Activated CD8-positive, alpha-beta T cell treated with anti-CD3 and anti-CD28 coated beads for 36 hours (primary cell): ENCODE results near the gene TIMM44. TPM values are rescaled to one million over a fixed set of nuclear protein-coding genes. Genes with fewer than 3 reads are reported as not detected.

Source experiments
- ATAC-seq: fragments of 200-7000 bp; cut with Tn5 transposase; one replicate; pipeline ENCODE4 v1.10.0; 2021; ENCODE audit warnings: mild to moderate bottlenecking, moderate library complexity
- CTCF ChIA-PET: fragments of 350-600 bp; sonication (Branson Sonifier 250); formaldehyde crosslinking; loops from one replicate; lab custom pipeline; 2021; ENCODE audit warnings: antibody characterized with exemption; lab: Charles Lee
- POLR2A ChIA-PET: fragments of 350-600 bp; sonication (Branson Sonifier 250); formaldehyde crosslinking; loops from one replicate; lab custom pipeline; 2021; ENCODE audit warnings: antibody characterized with exemption; lab: Charles Lee
- DNase-seq: peaks from one replicate; pipeline ENCODE4 v3.0.0-alpha.2; 2020
- H3K27ac Mint-ChIP-seq: one replicate; pipeline ENCODE4 v1.8.0; 2021; ENCODE audit warnings: mild to moderate bottlenecking, mixed read lengths
- H3K27me3 Mint-ChIP-seq: one replicate; pipeline ENCODE4 v1.8.0; 2021; ENCODE audit warnings: mixed read lengths
- H3K36me3 Mint-ChIP-seq: one replicate; pipeline ENCODE4 v1.8.0; 2021; ENCODE audit warnings: low read depth, mixed read lengths
- H3K4me1 Mint-ChIP-seq: one replicate; pipeline ENCODE4 v1.8.0; 2021; ENCODE audit warnings: low read depth, mixed read lengths
- H3K4me3 Mint-ChIP-seq: one replicate; pipeline ENCODE4 v1.8.0; 2021; ENCODE audit warnings: mild to moderate bottlenecking, moderate library complexity, mixed read lengths
- H3K9me3 Mint-ChIP-seq: one replicate; pipeline ENCODE4 v1.8.0; 2021; ENCODE audit warnings: mixed read lengths
- intact Hi-C: fragments of 100-400 bp; cut with micrococcal nuclease; formaldehyde crosslinking; loops from one replicate; pipeline ENCODE4 v1.10.0; 2022
- total RNA-seq, 2 experiments: library from RNA; stranded (reverse); gene quantifications; one replicate each; pipeline ENCODE4 v1.2.3, GENCODE V29; 2021
- TF ChIP-seq, protein P1 (sequence below): fragments of 200-600 bp; IDR thresholded peaks from one replicate; pipeline ENCODE4 v1.8.0; 2022; ENCODE audit warnings: antibody characterized with exemption, mild to moderate bottlenecking

The TIMM44 gene
- total RNA-seq, 2 experiments from 2014 or later, result 92.3 to 95.5 TPM

DNA sequence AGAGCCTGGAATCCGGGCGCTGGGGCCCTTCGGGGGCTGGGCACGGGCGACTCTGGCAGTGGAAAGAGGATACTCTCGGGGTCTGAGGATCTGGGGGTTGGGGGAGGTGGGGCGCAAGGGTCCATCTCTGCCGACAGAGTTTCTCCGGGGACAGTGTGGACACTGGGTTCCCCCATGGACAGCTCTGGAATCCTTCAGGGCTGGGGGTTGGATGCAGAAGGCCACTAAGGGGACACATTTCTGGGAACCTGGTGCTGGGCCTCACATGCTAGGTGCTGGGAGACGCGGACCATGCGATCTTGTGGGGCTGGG, 26.6 kb downstream of the TIMM44 start:
- peak overlapping the region; percentile 46 for H3K27ac Mint-ChIP-seq
- peaks cover 28% of the 10 kb centered on the region for H3K4me1 Mint-ChIP-seq
- peaks cover 7% of the 10 kb centered on the region for H3K36me3 Mint-ChIP-seq
- CTCF ChIA-PET, result interaction anchor here (2.4 kb wide), 1 partner anchor 48 kb away, joined by 14 read pairs; no protein-coding TSS in a partner anchor
- ATAC-seq (no peak), DNase-seq (no peak)
- H3K27me3 Mint-ChIP-seq, result peaks cover 22% of the 10 kb centered on the region
- H3K4me3 Mint-ChIP-seq, result peak overlapping the region; percentile 73
- intact Hi-C loops, result no loop called here
- TF ChIP-seq, protein P1, sequence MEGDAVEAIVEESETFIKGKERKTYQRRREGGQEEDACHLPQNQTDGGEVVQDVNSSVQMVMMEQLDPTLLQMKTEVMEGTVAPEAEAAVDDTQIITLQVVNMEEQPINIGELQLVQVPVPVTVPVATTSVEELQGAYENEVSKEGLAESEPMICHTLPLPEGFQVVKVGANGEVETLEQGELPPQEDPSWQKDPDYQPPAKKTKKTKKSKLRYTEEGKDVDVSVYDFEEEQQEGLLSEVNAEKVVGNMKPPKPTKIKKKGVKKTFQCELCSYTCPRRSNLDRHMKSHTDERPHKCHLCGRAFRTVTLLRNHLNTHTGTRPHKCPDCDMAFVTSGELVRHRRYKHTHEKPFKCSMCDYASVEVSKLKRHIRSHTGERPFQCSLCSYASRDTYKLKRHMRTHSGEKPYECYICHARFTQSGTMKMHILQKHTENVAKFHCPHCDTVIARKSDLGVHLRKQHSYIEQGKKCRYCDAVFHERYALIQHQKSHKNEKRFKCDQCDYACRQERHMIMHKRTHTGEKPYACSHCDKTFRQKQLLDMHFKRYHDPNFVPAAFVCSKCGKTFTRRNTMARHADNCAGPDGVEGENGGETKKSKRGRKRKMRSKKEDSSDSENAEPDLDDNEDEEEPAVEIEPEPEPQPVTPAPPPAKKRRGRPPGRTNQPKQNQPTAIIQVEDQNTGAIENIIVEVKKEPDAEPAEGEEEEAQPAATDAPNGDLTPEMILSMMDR, result no peak
- POLR2A ChIA-PET, result interaction anchor here (2.0 to 3.2 kb wide), 4 partner anchors 9 to 26 kb away, joined by 12 to 14 read pairs (median 13); partner anchors contain the start of genes CTXN1, MAP2K7 and TIMM44
- H3K9me3 Mint-ChIP-seq, result no peaks in the 10 kb centered on the region

DNA sequence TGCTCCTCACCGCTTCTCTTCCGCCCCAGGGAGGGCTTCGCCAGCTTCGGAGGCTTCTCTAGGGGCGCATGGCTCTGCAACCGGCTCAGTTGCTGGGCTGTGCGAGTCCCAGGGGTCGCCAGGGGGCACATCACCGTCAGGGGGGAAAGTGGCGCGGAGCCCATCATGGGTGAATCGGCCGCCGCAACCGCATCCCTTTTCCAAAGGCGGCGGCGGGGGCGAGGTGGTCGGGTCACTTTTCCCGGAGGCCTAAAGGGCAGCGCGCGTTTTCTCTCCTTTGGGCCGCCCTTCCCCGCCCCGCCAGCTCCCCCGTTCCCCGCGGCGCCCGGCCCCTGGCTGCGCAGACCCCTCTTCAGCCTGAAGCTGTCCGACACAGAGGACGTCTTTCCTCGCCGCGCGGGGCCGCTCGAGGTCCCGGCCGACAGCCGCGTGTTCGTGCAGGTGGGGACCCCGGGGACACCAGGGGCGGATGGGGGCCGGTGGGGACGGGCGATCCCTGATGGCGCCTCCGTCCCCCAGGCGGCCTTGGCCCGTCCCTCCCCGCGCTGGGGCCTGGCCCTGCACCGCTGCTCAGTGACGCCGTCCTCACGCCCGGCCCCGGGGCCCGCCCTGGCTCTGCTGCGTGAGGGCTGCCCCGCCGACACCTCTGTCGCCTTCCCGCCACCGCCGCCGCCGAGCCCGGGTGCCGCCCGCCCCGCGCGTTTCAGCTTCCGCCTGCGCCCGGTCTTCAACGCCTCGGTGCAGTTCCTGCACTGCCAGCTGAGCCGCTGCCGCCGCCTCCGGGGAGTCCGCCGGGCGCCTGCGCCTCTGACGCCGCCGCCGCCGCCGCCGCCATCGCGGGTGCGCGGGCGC, 27.1 kb downstream of the TIMM44 start:
- ChIA-PET POLR2A (interaction anchor here (0.9 to 3.2 kb wide), 5 partner anchors 8 to 27 kb away, joined by 4 to 14 read pairs (median 13); partner anchors contain the start of genes CTXN1, MAP2K7 and TIMM44), CTCF (interaction anchor here (1.1 to 2.4 kb wide), 3 partner anchors 21 to 86 kb away, joined by 3 to 14 read pairs (median 4); no protein-coding TSS in a partner anchor)

DNA sequence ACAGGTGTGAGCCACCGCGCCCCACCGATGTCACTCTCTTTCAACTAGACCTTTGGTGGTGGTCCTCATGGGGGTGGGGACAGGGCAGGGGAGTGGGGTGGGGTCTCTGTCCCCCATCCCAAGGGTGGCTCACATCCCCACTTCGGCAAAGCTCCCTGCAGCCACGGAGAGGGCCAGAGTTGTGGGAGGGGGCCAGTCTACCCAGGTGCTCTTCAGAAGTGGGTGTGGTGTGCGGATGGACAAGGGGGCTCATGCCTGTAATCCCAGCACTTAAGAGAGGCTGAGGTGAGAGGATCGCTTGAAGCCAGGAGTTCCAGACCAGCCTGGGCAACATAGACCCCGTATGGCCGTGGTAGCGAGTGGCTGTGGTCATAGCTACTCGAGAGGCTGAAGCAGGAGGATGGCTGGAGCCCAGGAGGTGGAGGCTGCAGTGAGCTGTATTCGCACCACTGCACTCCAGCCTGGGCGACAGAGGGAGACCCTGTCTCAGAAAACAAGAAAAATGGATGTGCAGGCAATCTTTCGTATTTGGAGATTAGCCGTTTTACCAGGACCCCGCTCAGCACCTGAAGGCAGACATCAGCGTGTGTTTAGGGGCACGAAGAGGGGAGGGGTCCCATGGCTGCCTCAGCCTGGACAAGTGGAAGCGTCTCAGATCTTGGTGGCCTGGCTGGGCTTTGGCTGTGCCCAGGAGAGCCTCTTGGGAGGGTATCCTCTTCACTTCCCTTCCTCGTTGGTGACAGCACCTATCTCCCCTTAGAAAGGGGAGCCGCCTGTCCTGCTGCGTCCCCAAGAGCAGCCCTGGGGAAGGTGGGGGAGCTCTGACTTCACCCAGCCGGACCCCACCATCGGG, 28.0 kb downstream of the TIMM44 start:
- H3K9me3 Mint-ChIP-seq, result no peaks in the 10 kb centered on the region
- ATAC-seq (no peak), DNase-seq (no peak)
- peaks cover 22% of the 10 kb centered on the region for H3K27me3 Mint-ChIP-seq
- no peak overlapping the region for H3K27ac Mint-ChIP-seq
- intact Hi-C loops, result no loop called here
- TF ChIP-seq, protein P1, result no peak
- peaks cover 25% of the 10 kb centered on the region for H3K4me1 Mint-ChIP-seq
- H3K4me3 Mint-ChIP-seq, result peak overlapping the region; percentile 53
- H3K36me3 Mint-ChIP-seq, result peaks cover 17% of the 10 kb centered on the region
- CTCF ChIA-PET, result interaction anchor here (1.1 to 1.3 kb wide), 2 partner anchors 21 to 87 kb away, joined by 3 to 4 read pairs; no protein-coding TSS in a partner anchor
- POLR2A ChIA-PET, result interaction anchor here (0.7 to 3.2 kb wide), 5 partner anchors 10 to 16 kb away, joined by 3 to 13 read pairs (median 4); partner anchors contain the start of genes CTXN1 and MAP2K7

More for the DNA sequence above, 27.1 kb downstream of the TIMM44 start:
- ATAC-seq, result peak; percentile 3
- no peak overlapping the region for H3K27ac Mint-ChIP-seq
- H3K9me3 Mint-ChIP-seq, result no peaks in the 10 kb centered on the region
- peaks cover 11% of the 10 kb centered on the region for H3K36me3 Mint-ChIP-seq
- intact Hi-C loops, result no loop called here
- H3K4me3 Mint-ChIP-seq, result peak overlapping the region; percentile 73
- peaks cover 28% of the 10 kb centered on the region for H3K4me1 Mint-ChIP-seq
- DNase-seq, result peak; percentile 73
- peaks cover 22% of the 10 kb centered on the region for H3K27me3 Mint-ChIP-seq
- TF ChIP-seq, protein P1, result no peak

DNA sequence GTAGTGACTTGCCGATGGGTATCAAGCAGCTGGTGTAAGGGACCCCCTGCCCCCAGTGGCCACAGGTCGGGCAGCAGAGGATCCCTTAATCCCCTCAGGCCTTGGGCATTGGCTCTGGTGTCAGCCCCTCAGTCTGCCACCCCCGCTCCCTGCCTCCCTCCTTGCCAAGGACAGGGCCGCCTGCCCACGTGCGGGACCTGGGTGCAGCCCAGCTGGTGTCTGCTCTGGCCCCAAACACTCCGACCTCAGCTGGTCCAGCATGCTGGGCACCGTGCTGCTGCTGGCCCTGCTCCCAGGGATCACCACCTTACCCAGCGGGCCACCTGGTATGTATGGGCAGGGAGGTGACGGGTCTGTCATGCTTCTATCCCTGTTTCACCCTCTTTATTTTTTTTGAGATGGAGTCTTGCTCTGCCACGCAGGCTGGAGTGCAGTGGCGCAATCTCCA, 28.8 kb downstream of the TIMM44 start, which contains the start of gene TGFBR3L:
TGFBR3L (plus strand) TSS at position 233 of the 448 bp plus-strand sequence.
- peaks cover 20% of the 10 kb centered on the region for H3K27me3 Mint-ChIP-seq
- H3K27ac Mint-ChIP-seq, result no peak within 1 kb of the TSS
- TF ChIP-seq, protein P1, result no peak
- ATAC-seq (no peak), DNase-seq (no peak)
- peaks cover 20% of the 10 kb centered on the region for H3K4me1 Mint-ChIP-seq
- ChIA-PET CTCF (no interaction called here), POLR2A (interaction anchor here (0.6 to 1.2 kb wide), 4 partner anchors 9 to 29 kb away, joined by 3 to 4 read pairs (median 3); partner anchors contain the start of genes MAP2K7 and TIMM44)
- H3K4me3 Mint-ChIP-seq, result peak within 1 kb of the TSS; percentile 53
- intact Hi-C loops, result no loop called here
- peaks cover 19% of the 10 kb centered on the region for H3K36me3 Mint-ChIP-seq
- no peaks in the 10 kb centered on the region for H3K9me3 Mint-ChIP-seq
